Thyroid gland (tissue), 4 donors: ENCODE measurements around the gene ZKSCAN5.

Source experiments
- POLR2A ChIP-seq, 2 donors: fragments of 450-650 bp; IDR thresholded peaks; one replicate each; pipeline ENCODE4 v1.6.1; 2017; ENCODE audit warnings: antibody characterized with exemption in 2 of 2, mild to moderate bottlenecking in 2 of 2, moderate library complexity in 1 of 2
- TF ChIP-seq, protein P1 (sequence below), 6 experiments: fragments of 200-600 bp in 3 of 6; fragments of 450-650 bp in 3 of 6; sonication (generic) in 3 of 6; IDR thresholded peaks; one replicate each; pipeline ENCODE4 v1.5.1; 2016 to 2019; ENCODE audit warnings: antibody characterized with exemption in 6 of 6, mild to moderate bottlenecking in 2 of 6, inconsistent platforms in 1 of 6, moderate library complexity in 1 of 6

DNA sequence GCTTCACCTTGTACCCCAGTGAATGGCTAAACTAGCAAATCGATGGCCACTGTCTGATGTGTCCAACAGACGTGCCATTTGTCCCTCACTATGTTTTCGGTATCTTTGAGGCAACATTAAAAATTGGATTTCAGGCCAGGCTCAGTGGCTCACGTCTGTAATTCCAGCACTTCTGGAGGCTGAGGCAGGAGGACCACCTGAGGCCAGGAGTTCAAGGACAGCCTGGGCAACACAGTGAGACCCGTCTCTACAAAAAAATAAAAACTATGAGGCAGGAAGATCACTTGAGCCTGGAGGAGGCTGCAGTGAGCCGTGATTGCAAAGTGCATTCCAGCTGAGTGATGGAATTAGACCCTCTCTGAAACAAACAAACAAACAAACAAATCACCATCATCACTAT is 39.5 kb downstream of the ZKSCAN5 start:
- no peak for TF ChIP-seq POLR2A (IDR thresholded peaks at IDR 0.05)
- TF ChIP-seq, protein P1, sequence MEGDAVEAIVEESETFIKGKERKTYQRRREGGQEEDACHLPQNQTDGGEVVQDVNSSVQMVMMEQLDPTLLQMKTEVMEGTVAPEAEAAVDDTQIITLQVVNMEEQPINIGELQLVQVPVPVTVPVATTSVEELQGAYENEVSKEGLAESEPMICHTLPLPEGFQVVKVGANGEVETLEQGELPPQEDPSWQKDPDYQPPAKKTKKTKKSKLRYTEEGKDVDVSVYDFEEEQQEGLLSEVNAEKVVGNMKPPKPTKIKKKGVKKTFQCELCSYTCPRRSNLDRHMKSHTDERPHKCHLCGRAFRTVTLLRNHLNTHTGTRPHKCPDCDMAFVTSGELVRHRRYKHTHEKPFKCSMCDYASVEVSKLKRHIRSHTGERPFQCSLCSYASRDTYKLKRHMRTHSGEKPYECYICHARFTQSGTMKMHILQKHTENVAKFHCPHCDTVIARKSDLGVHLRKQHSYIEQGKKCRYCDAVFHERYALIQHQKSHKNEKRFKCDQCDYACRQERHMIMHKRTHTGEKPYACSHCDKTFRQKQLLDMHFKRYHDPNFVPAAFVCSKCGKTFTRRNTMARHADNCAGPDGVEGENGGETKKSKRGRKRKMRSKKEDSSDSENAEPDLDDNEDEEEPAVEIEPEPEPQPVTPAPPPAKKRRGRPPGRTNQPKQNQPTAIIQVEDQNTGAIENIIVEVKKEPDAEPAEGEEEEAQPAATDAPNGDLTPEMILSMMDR (IDR thresholded peaks at IDR 0.05): no peak
